ENCODE results near the gene KTI12.
"Not testable (repeated sequence)": the region's sequence is repeated elsewhere in the genome, so short reads cannot be mapped to it uniquely, and the experiment has no call there.

Gene KTI12

DNA sequence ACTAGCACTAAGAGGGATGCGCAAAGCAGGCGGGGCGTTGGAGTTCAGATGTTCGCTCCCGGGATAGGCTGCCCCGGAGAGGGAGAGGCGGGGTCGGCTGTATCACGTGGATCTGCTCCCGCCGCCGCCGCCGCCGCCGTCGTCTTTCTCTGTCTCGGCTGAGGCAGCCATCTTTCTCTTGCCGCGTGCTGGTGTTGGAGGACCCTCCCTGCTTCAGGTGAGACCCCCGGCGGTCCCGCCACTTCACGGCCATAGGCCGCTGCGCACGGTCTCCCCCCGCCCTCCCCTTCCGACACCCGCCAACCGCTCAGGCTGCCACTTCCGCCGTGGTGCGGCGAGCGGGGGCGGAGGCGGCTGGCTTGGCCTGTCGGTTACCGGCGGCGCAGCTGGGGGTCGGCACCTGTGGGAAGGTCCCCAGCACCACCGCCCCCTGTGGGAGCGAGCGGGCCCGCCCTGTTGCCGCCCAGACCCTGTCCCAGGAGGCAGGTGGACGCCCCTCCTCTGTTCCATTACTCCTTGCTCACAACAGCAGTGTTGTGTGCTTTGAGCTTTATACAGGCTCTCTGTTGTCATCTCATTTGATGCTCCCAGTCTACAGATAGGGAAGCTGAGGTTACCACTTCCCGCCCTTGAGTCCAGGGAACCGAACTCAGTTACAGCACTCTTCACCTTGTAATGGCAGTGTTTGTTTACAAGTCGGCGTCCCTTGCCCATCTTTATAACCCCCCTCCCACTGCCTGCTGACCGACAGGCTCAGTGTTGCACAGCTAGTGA lies 22.7 kb upstream of the KTI12 start, which contains the start of gene BTF3L4:
BTF3L4 (plus strand) TSS at position 133 of the 774 bp plus-strand sequence. CDS start 3,553 bp downstream, outside the sequence.
- H3K27me3 ChIP-seq = no peaks in the 10 kb centered on the region
- H3K27ac ChIP-seq = peak within 1 kb of the TSS; percentile 88
- H3K9me3 ChIP-seq = no peaks in the 10 kb centered on the region
- peak within 1 kb of the TSS; percentile 91 to 98 for H3K4me3 ChIP-seq (ENCODE audit: low read depth in 1 of 2, low read length in 1 of 2)
- H3K36me3 ChIP-seq = peaks cover 24% of the 10 kb centered on the region
- TF ChIP-seq, protein P1, sequence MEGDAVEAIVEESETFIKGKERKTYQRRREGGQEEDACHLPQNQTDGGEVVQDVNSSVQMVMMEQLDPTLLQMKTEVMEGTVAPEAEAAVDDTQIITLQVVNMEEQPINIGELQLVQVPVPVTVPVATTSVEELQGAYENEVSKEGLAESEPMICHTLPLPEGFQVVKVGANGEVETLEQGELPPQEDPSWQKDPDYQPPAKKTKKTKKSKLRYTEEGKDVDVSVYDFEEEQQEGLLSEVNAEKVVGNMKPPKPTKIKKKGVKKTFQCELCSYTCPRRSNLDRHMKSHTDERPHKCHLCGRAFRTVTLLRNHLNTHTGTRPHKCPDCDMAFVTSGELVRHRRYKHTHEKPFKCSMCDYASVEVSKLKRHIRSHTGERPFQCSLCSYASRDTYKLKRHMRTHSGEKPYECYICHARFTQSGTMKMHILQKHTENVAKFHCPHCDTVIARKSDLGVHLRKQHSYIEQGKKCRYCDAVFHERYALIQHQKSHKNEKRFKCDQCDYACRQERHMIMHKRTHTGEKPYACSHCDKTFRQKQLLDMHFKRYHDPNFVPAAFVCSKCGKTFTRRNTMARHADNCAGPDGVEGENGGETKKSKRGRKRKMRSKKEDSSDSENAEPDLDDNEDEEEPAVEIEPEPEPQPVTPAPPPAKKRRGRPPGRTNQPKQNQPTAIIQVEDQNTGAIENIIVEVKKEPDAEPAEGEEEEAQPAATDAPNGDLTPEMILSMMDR (IDR thresholded peaks at IDR 0.05) = no peak
- H3K4me1 ChIP-seq (ENCODE audit: control insufficient read depth in 1 of 2, insufficient read depth in 1 of 2, low read depth in 1 of 2, low read length in 1 of 2) = peaks cover 26 to 36% of the 10 kb centered on the region in 2 experiments

DNA sequence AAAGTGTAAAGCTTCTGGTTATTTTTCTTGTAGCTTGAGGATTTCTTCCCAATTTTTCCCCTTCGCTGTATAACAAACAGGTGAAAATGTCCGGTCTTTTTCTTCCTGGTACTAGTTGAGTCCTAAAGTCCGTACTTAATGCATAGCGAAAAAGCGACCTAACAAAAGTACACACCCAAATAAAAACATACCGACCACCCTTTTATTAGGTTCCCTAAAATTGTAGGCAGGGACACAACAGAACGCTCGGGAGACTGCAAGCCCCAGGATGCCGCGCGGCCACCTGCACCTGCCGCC lies 22.2 kb upstream of the KTI12 start:
- Histone ChIP-seq H3K4me3 (ENCODE audit: low read depth in 1 of 2, low read length in 1 of 2) (peak overlapping the region; percentile 91 to 98), H3K9me3 (no peaks in the 10 kb centered on the region), H3K4me1 (ENCODE audit: control insufficient read depth in 1 of 2, insufficient read depth in 1 of 2, low read depth in 1 of 2, low read length in 1 of 2) (peaks cover 26 to 36% of the 10 kb centered on the region in 2 experiments), H3K27me3 (no peaks in the 10 kb centered on the region), H3K27ac (peak overlapping the region; percentile 88), H3K36me3 (peaks cover 20% of the 10 kb centered on the region)
- TF ChIP-seq, protein P1 (IDR thresholded peaks at IDR 0.05) = no peak

DNA sequence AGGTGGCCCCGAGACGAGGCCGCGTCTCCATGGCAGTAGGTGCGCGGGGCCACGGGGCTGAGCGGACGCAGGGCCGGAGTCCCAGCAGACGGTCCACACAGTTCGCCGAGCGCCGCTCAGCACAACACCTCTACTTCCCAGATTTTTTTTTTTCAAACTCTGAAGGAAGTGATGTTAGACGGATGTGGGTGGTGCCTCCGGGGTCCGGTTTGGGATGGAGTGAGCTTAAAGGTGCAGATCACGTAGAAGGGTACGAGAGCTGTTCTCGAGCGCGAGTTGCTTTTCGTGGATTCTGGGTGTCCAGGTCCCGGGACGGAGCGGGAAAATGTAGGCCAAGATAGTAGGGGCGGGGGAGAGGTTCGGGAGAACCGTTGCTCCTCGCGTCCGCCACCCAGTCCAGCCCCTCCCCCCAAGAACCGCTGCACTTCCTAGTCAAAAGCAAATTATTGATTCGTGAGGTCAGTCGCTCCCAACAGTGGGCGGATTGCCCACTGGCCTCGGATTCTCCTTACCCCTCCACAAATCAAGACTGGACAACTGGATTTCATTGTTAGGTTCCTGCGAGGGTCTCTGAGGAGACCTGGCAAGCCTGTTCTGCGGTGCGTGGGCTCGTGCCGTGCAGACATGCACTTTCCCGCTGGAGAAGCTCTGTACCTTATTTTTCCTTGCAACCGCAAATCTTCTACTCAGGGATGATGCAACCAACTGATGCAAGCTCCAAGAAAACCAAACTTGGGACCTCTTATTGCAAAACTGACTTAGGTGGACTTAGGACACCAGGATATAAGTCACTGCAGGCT lies 21.7 kb upstream of the KTI12 start, which contains the start of gene TXNDC12:
TXNDC12 (minus strand) TSS at position 126 of the 800 bp plus-strand sequence; CDS start at position 31, 95 bp downstream.
- H3K36me3 ChIP-seq = peaks cover 19% of the 10 kb centered on the region
- no peaks in the 10 kb centered on the region for H3K27me3 ChIP-seq
- TF ChIP-seq, protein P1 (IDR thresholded peaks at IDR 0.05) = no peak
- peak within 1 kb of the TSS; percentile 91 to 98 for H3K4me3 ChIP-seq (ENCODE audit: low read depth in 1 of 2, low read length in 1 of 2)
- H3K9me3 ChIP-seq = no peaks in the 10 kb centered on the region
- H3K27ac ChIP-seq = peak within 1 kb of the TSS; percentile 88
- H3K4me1 ChIP-seq (ENCODE audit: control insufficient read depth in 1 of 2, insufficient read depth in 1 of 2, low read depth in 1 of 2, low read length in 1 of 2) = peaks cover 26 to 36% of the 10 kb centered on the region in 2 experiments

DNA sequence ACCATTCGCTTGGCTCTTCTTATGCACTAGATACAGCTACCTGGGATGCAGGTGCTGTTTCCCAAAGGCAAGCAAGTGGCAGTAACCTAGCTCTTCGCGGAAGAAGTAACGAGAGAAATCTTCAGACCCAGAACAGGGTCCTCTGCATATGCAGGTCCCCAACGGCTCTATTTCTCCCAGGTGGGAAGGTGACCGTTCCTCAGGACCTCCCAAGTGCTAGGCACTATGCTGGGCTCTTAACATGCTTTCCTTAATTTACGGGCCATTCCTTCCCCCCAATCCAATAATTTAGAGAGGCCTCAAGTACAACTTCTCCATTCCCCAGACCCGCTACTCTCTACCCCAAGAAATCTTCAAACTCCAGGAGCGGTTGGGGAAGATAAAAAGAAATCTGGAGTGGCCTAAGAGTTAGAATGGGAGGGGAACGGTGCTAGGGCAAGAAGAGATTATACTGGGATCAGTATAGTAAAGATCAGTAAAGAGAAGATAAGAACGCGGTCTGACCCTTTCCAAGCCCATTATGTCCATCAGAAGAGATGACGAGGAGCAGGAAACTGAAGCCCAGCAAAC lies 21.0 kb upstream of the KTI12 start:
- H3K4me1 ChIP-seq (ENCODE audit: control insufficient read depth in 1 of 2, insufficient read depth in 1 of 2, low read depth in 1 of 2, low read length in 1 of 2) = peaks cover 26 to 36% of the 10 kb centered on the region in 2 experiments
- no peaks in the 10 kb centered on the region for H3K9me3 ChIP-seq
- no peaks in the 10 kb centered on the region for H3K27me3 ChIP-seq
- peak overlapping the region; percentile 88 for H3K27ac ChIP-seq
- H3K4me3 ChIP-seq (ENCODE audit: low read depth in 1 of 2, low read length in 1 of 2) = peak overlapping the region; percentile 91 to 98
- H3K36me3 ChIP-seq = peaks cover 14% of the 10 kb centered on the region
- TF ChIP-seq, protein P1 (IDR thresholded peaks at IDR 0.05) = no peak

DNA sequence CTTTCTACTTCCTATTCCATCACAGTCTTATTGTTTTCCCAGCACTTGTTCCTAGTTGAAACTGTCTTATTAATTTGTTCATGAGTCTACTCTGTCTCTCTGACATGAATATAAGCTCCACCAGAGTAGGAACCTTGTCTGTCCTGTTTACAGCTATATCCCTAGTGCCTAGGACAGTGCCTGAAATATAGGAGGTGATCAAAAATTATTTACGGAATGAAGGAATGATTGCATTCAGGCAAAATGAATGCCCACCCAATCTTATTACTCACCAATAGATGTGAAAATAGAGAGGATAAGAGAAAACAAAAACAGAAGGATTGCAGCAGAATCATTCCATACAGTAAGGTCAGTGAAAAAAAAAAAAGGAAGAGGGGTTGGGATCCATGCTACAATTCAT lies 20.3 kb upstream of the KTI12 start:
- Histone ChIP-seq H3K9me3 (no peaks in the 10 kb centered on the region), H3K27me3 (no peaks in the 10 kb centered on the region), H3K27ac (peak overlapping the region; percentile 88), H3K4me1 (ENCODE audit: control insufficient read depth in 1 of 2, insufficient read depth in 1 of 2, low read depth in 1 of 2, low read length in 1 of 2) (peaks cover 26 to 40% of the 10 kb centered on the region in 2 experiments), H3K4me3 (ENCODE audit: low read depth in 1 of 2, low read length in 1 of 2) (peak overlapping the region; percentile 91 to 98), H3K36me3 (peaks cover 14% of the 10 kb centered on the region)
- TF ChIP-seq, protein P1 (IDR thresholded peaks at IDR 0.05) = no peak

DNA sequence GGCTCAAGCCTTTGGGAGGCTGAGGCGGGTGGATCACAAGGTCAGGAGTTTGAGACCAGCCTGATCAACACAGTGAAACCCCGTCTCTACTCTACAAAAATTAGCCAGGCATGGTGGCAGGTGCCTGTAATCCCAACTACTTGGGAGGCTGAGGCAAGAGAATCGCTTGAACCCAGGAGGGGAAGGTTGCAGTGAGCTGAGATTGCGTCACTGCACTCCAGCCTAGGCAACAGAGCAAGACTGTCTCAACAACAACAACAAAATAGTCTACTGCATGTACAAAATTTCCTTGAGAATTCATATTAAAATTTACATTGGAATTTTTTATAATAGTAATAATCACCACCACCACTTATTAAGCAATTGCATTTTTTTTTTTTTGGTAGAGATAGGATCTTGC lies 15.7 kb upstream of the KTI12 start:
- not testable (repeated sequence) for H3K9me3 ChIP-seq; H3K27me3 ChIP-seq; H3K27ac ChIP-seq; H3K4me3 ChIP-seq (ENCODE audit: low read depth in 1 of 2, low read length in 1 of 2)
- Histone ChIP-seq H3K4me1 (ENCODE audit: control insufficient read depth in 1 of 2, insufficient read depth in 1 of 2, low read depth in 1 of 2, low read length in 1 of 2) (peaks cover 8 to 12% of the 10 kb centered on the region in 2 experiments), H3K36me3 (peaks cover 17% of the 10 kb centered on the region)

DNA sequence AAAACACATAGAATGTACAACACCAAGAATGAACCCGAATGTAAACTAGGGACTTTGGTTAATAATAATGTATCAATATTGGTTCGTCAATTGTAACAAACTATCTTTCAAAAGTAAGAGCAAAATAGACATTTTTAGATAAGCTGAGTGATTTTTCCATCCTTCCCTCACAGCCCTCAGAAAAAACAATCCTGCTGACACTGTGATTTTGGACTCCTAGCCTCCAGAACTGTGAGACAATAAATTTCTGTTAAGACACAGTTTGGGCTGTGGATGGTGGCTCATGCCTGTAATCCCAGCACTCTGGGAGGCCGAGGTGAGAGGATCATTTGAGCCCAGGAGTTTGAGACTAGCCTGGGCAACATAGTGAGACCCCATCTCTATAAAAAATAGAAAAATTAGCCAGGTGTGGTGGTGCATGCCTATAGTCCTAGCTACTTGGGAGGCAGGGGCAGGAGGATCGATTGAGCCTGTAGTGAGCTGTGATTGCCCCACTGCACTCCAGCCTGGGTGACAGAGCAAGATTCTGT lies 12.1 kb upstream of the KTI12 start:
- peaks cover 15% of the 10 kb centered on the region for H3K36me3 ChIP-seq
- not testable (repeated sequence) for H3K27ac ChIP-seq; H3K4me3 ChIP-seq (ENCODE audit: low read depth in 1 of 2, low read length in 1 of 2); H3K9me3 ChIP-seq; H3K4me1 ChIP-seq (ENCODE audit: control insufficient read depth in 1 of 2, insufficient read depth in 1 of 2, low read depth in 1 of 2, low read length in 1 of 2); H3K27me3 ChIP-seq
